ENCODE measurements around the gene PLEKHJ1.

PLEKHJ1 gene

DNA sequence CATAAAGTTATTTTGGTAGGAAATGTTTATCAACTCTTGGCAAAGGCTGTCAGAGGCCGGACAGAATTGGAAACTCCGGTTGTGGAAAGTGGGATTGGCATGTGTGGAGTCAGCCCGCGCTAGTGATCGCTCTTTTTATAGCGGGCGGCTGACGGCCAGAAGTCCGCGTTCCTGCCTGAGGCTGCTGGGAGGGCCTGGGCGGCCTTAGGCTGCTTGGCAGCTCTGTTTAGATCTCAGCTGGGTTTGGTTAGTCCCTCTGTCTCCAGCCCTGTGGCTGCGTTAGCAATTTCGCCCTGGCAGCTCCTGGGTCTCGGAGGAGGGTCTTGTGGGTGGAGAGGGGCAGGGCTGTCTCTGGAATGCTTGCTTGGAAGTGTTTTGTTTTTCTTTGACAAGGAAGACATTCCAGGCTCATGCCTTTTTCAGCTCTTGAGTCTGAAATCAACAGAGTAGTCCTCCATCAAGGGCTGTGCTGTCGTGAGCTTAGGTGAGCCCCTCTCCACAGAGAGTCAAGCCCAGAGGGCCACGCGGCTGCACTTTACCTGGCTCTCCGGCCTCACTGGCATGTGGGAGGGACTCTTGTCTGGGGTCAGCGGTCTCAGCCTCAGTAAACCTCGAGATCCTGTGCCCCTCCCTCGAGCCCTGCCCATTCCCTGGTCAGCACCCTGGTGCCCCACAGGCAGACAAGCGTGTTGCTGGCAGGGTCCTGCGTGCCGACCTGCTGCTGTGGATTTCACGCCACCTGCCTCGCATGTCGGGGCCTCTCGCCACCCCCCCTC, 49.9 kb downstream of the PLEKHJ1 start:
- H3K36me3 ChIP-seq (ENCODE audit: insufficient read depth): peaks cover 3% of the 10 kb centered on the region; the same call in 1 of the 2 replicates
- H3K79me2 ChIP-seq (ENCODE audit: insufficient read depth, low read depth): peaks cover 32% of the 10 kb centered on the region; the same call in 1 of the 2 replicates
- H3K27me3 ChIP-seq (ENCODE audit: insufficient read depth, low read depth): no peaks in the 10 kb centered on the region
- TF ChIP-seq, protein P1, sequence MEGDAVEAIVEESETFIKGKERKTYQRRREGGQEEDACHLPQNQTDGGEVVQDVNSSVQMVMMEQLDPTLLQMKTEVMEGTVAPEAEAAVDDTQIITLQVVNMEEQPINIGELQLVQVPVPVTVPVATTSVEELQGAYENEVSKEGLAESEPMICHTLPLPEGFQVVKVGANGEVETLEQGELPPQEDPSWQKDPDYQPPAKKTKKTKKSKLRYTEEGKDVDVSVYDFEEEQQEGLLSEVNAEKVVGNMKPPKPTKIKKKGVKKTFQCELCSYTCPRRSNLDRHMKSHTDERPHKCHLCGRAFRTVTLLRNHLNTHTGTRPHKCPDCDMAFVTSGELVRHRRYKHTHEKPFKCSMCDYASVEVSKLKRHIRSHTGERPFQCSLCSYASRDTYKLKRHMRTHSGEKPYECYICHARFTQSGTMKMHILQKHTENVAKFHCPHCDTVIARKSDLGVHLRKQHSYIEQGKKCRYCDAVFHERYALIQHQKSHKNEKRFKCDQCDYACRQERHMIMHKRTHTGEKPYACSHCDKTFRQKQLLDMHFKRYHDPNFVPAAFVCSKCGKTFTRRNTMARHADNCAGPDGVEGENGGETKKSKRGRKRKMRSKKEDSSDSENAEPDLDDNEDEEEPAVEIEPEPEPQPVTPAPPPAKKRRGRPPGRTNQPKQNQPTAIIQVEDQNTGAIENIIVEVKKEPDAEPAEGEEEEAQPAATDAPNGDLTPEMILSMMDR (conservative IDR thresholded peaks at IDR 0.05; ENCODE audit: low read depth, low read length): no peak
- no peak overlapping the region for H3K27ac ChIP-seq
- no peaks in the 10 kb centered on the region for H4K20me1 ChIP-seq (ENCODE audit: insufficient read depth)
- H3K9ac ChIP-seq: no peak overlapping the region
- no peak overlapping the region for H3K4me2 ChIP-seq
- no peak overlapping the region for H3K4me3 ChIP-seq (IDR thresholded peaks at IDR 0.05; ENCODE audit: insufficient read depth, low read depth, low read length)
- no peaks in the 10 kb centered on the region for H3K4me1 ChIP-seq (ENCODE audit: low read depth, poor library complexity, severe bottlenecking)
- no peak overlapping the region for H2AFZ ChIP-seq (ENCODE audit: low read depth)

DNA sequence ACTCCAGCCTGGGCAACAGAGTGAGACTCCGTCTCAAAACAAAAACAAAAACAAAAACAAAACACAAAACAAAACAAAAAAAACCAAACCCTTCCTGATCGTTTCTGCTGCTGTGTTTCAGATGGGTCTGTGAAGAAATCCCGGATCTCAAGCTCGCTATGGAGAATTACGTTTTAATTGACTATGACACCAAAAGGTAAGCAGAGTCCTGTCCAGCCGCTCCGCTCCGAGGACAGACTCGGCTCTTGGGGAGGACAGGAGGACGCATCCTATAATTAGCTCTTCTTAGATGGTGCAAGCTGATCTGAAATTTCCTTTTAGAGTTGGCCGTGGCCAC, 50.4 kb downstream of the PLEKHJ1 start:
- no peak overlapping the region for H3K27ac ChIP-seq
- H3K9ac ChIP-seq: no peak overlapping the region
- TF ChIP-seq, protein P1 (conservative IDR thresholded peaks at IDR 0.05; ENCODE audit: low read depth, low read length): no peak
- H3K27me3 ChIP-seq (ENCODE audit: insufficient read depth, low read depth): no peaks in the 10 kb centered on the region
- H3K4me1 ChIP-seq (ENCODE audit: low read depth, poor library complexity, severe bottlenecking): no peaks in the 10 kb centered on the region
- H3K36me3 ChIP-seq (ENCODE audit: insufficient read depth): peaks cover 3% of the 10 kb centered on the region; the same call in 1 of the 2 replicates
- peaks cover 38% of the 10 kb centered on the region; the same call in 1 of the 2 replicates for H3K79me2 ChIP-seq (ENCODE audit: insufficient read depth, low read depth)
- no peak overlapping the region for H3K4me3 ChIP-seq (IDR thresholded peaks at IDR 0.05; ENCODE audit: insufficient read depth, low read depth, low read length)
- H4K20me1 ChIP-seq (ENCODE audit: insufficient read depth): no peaks in the 10 kb centered on the region
- no peak overlapping the region for H2AFZ ChIP-seq (ENCODE audit: low read depth)
- H3K4me2 ChIP-seq: no peak overlapping the region

DNA sequence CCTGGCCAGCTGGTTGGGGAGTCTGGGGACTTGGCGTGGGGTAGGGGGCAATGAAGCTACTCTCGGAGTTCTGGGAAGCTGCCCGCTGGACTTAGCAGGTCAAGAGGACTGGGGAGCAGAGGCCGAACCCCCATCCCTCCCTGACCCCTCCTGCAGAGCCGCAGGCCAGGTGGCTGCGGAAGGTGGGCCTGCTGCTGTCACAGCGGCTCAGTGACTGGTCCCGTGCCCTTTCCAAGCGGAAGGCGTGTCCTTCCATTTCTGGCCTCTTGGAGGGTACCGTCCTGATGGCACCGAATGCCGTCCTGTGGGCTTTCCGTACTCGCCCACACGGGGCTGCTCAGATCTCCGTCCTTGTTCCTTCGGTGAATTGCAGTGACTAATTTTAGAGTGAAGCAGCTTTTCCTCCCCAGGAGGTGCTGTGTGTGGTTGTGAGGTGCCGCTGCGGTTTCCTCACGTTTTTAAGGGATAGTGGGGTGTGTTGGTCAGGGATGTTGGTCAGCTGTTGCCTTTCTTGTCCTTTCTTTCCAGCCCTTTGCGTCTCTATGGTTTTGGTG, 51.6 kb downstream of the PLEKHJ1 start:
- Histone ChIP-seq H2AFZ (ENCODE audit: low read depth) (no peak overlapping the region), H3K27ac (no peak overlapping the region), H4K20me1 (ENCODE audit: insufficient read depth) (no peaks in the 10 kb centered on the region), H3K4me3 (IDR thresholded peaks at IDR 0.05; ENCODE audit: insufficient read depth, low read depth, low read length) (no peak overlapping the region), H3K36me3 (ENCODE audit: insufficient read depth) (no peaks in the 10 kb centered on the region; the same call in 1 of the 2 replicates), H3K4me1 (ENCODE audit: low read depth, poor library complexity, severe bottlenecking) (no peaks in the 10 kb centered on the region), H3K27me3 (ENCODE audit: insufficient read depth, low read depth) (no peaks in the 10 kb centered on the region), H3K79me2 (ENCODE audit: insufficient read depth, low read depth) (peaks cover 50% of the 10 kb centered on the region), H3K9ac (no peak overlapping the region), H3K4me2 (no peak overlapping the region)
- TF ChIP-seq, protein P1 (conservative IDR thresholded peaks at IDR 0.05; ENCODE audit: low read depth, low read length): no peak
